ENCODE results near the gene TMEM170B. TPM values are rescaled to one million over a fixed set of nuclear protein-coding genes. Genes with fewer than 3 reads are reported as not detected.

The TMEM170B gene
- total RNA-seq, 1 donor from 2014 or later = 19.7 TPM

- Histone ChIP-seq H3K9ac (no peak overlapping the region), H3F3A (ENCODE audit: low read depth) (no peaks in the 10 kb centered on the region), H3K27me3 (no peaks in the 10 kb centered on the region), H3K27ac (no peak overlapping the region), H3K4me2 (no peak overlapping the region), H3K4me1 (no peaks in the 10 kb centered on the region), H4K20me1 (ENCODE audit: low read depth) (no peaks in the 10 kb centered on the region), H2AFZ (replicated peaks) (no peak overlapping the region), H3K4me3 (no peak overlapping the region), H3K36me3 (no peaks in the 10 kb centered on the region), H3K79me2 (ENCODE audit: low read depth) (no peaks in the 10 kb centered on the region), H3K9me3 (ENCODE audit: low read depth) (no peaks in the 10 kb centered on the region)
- Mint-ChIP-seq H3K4me1 (no peaks in the 10 kb centered on the region), H3K4me3 (no peak overlapping the region), H3K36me3 (no peaks in the 10 kb centered on the region), H3K9me3 (no peaks in the 10 kb centered on the region), H3K27ac (no peak overlapping the region), H3K27me3 (ENCODE audit: insufficient read depth, low read depth) (no peaks in the 10 kb centered on the region)
- no peak for DNase-seq (ENCODE audit: low spot score)
- no peak for TF ChIP-seq CTCF (IDR thresholded peaks at IDR 0.05)
- TF ChIP-seq EZH2 (IDR thresholded peaks at IDR 0.05) = no peak
- no peak for TF ChIP-seq EZH2phosphoT487 (IDR thresholded peaks at IDR 0.05)
These were observed 8.6 kb upstream of the TMEM170B start for GRCh38 chr6:11528996-11529395.

- no peak overlapping the region for H3K27ac ChIP-seq
- Mint-ChIP-seq H3K27ac (no peak overlapping the region), H3K4me1 (peaks cover 13% of the 10 kb centered on the region), H3K27me3 (ENCODE audit: insufficient read depth, low read depth) (peaks cover 2% of the 10 kb centered on the region), H3K36me3 (no peaks in the 10 kb centered on the region), H3K9me3 (no peaks in the 10 kb centered on the region), H3K4me3 (no peak overlapping the region)
- no peaks in the 10 kb centered on the region for H3K9me3 ChIP-seq (ENCODE audit: low read depth)
- H3K36me3 ChIP-seq = no peaks in the 10 kb centered on the region
- H3K9ac ChIP-seq = no peak overlapping the region
- H3F3A ChIP-seq (ENCODE audit: low read depth) = peaks cover 15% of the 10 kb centered on the region
- DNase-seq (ENCODE audit: low spot score) = no peak
- H2AFZ ChIP-seq (replicated peaks) = no peak overlapping the region
- H3K27me3 ChIP-seq = peaks cover 28% of the 10 kb centered on the region
- H3K4me1 ChIP-seq = peaks cover 4% of the 10 kb centered on the region
- H4K20me1 ChIP-seq (ENCODE audit: low read depth) = no peaks in the 10 kb centered on the region
- H3K79me2 ChIP-seq (ENCODE audit: low read depth) = no peaks in the 10 kb centered on the region
- H3K4me3 ChIP-seq = no peak overlapping the region
- TF ChIP-seq EZH2phosphoT487 (IDR thresholded peaks at IDR 0.05) (no peak), CTCF (IDR thresholded peaks at IDR 0.05) (no peak), EZH2 (IDR thresholded peaks at IDR 0.05) (no peak)
- H3K4me2 ChIP-seq = no peak overlapping the region
These were observed 5.5 kb upstream of the TMEM170B start for GRCh38 chr6:11532097-11532496.

DNA sequence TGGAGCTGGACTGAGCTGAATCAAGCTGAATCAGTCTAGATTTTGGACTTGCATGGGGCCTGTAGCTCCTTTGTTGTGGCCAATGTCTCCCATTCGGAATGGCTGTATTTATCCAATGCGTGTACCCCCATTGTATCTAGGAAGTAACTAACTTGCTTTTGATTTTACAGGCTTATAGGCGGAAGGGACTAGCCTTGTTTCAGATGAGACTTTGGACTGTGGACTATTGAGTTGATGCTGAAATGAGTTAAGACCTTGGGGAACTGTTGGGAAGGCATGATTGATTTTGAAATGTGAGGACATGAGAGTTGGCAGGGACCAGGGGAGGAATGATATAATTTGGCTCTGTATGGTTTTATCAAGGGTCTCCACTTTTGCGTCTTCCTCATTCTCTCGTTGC is 3.0 kb upstream of the TMEM170B start:
- H3K27me3 ChIP-seq = peaks cover 41% of the 10 kb centered on the region
- no peak overlapping the region for H3K4me3 ChIP-seq
- Mint-ChIP-seq H3K27me3 (ENCODE audit: insufficient read depth, low read depth) (peaks cover 4% of the 10 kb centered on the region), H3K36me3 (no peaks in the 10 kb centered on the region), H3K9me3 (no peaks in the 10 kb centered on the region), H3K4me3 (no peak overlapping the region), H3K27ac (peak overlapping the region; percentile 82), H3K4me1 (peaks cover 16% of the 10 kb centered on the region)
- H3K79me2 ChIP-seq (ENCODE audit: low read depth) = peaks cover 14% of the 10 kb centered on the region
- H3K4me1 ChIP-seq = peaks cover 12% of the 10 kb centered on the region
- no peaks in the 10 kb centered on the region for H3K36me3 ChIP-seq
- H3K9ac ChIP-seq = no peak overlapping the region
- no peak overlapping the region for H2AFZ ChIP-seq (replicated peaks)
- peaks cover 15% of the 10 kb centered on the region for H3F3A ChIP-seq (ENCODE audit: low read depth)
- no peak overlapping the region for H3K27ac ChIP-seq
- no peak overlapping the region for H3K4me2 ChIP-seq
- no peak for DNase-seq (ENCODE audit: low spot score)
- no peak for TF ChIP-seq EZH2phosphoT487 (IDR thresholded peaks at IDR 0.05)
- no peak for TF ChIP-seq EZH2 (IDR thresholded peaks at IDR 0.05)
- TF ChIP-seq CTCF (IDR thresholded peaks at IDR 0.05) = no peak
- H3K9me3 ChIP-seq (ENCODE audit: low read depth) = no peaks in the 10 kb centered on the region
- peaks cover 10% of the 10 kb centered on the region for H4K20me1 ChIP-seq (ENCODE audit: low read depth)

All from neural progenitor cell (in vitro differentiated cells).